H9 (cell line): ENCODE results near the gene ANP32D. TPM values are rescaled to one million over a fixed set of nuclear protein-coding genes. Genes with fewer than 3 reads are reported as not detected.
"Not testable (repeated sequence)": the region's sequence is repeated elsewhere in the genome, so short reads cannot be mapped to it uniquely, and the experiment has no call there.

Experiments used
- DNase-seq: peaks from one replicate; pipeline ENCODE4 v3.0.0-alpha.2; 2017
- H2AFZ ChIP-seq: one replicate; pipeline ENCODE4 v1.6.1; 2013; ENCODE audit warnings: mild to moderate bottlenecking, low read length, control low read depth, moderate library complexity
- H2AK5ac ChIP-seq: 2 replicates; pipeline ENCODE4 v1.6.1; 2013; ENCODE audit warnings: low read length, control low read depth, mixed read lengths; ENCODE audit not compliant: insufficient read length
- H2BK120ac ChIP-seq: one replicate; pipeline ENCODE4 v1.6.1; 2013; ENCODE audit warnings: low read depth, mild to moderate bottlenecking, low read length, control low read depth, inconsistent platforms; ENCODE audit not compliant: poor library complexity, severe bottlenecking
- H2BK12ac ChIP-seq: 2 replicates; pipeline ENCODE4 v1.6.1; 2013; ENCODE audit warnings: low read length, control low read depth, mixed read lengths, low read depth; ENCODE audit not compliant: insufficient read length
- H2BK15ac ChIP-seq: 2 replicates; pipeline ENCODE4 v1.6.1; 2013; ENCODE audit warnings: low read depth, low read length, control low read depth
- H2BK20ac ChIP-seq: one replicate; pipeline ENCODE4 v1.6.1; 2013; ENCODE audit warnings: low read depth, mild to moderate bottlenecking, low read length, control low read depth, inconsistent platforms; ENCODE audit not compliant: poor library complexity, severe bottlenecking
- H2BK5ac ChIP-seq: 2 replicates; pipeline ENCODE4 v1.6.1; 2013; ENCODE audit warnings: low read length, control low read depth, mixed read lengths; ENCODE audit not compliant: insufficient read length
- H3K14ac ChIP-seq: 2 replicates; pipeline ENCODE4 v1.6.1; 2013; ENCODE audit warnings: low read length, control low read depth; ENCODE audit not compliant: insufficient read depth
- H3K18ac ChIP-seq: 2 replicates; pipeline ENCODE4 v1.6.1; 2013; ENCODE audit warnings: low read depth, mild to moderate bottlenecking, mixed read lengths, low read length, control low read depth; ENCODE audit not compliant: insufficient read length
- H3K23ac ChIP-seq: 2 replicates; pipeline ENCODE4 v1.6.1; 2013; ENCODE audit warnings: low read length, control low read depth, mixed read lengths, low read depth; ENCODE audit not compliant: insufficient read length
- H3K23me2 ChIP-seq: 2 replicates; pipeline ENCODE4 v1.6.1; 2013; ENCODE audit warnings: low read depth, mild to moderate bottlenecking, mixed read lengths, low read length, control low read depth; ENCODE audit not compliant: insufficient read length, poor library complexity, severe bottlenecking
- H3K27ac ChIP-seq: 2 replicates; pipeline ENCODE4 v1.5.1; 2013; ENCODE audit warnings: low read length, control low read depth, mixed read lengths, low read depth; ENCODE audit not compliant: insufficient read length
- H3K27me3 ChIP-seq: 2 replicates; pipeline ENCODE4 v1.6.1; 2013; ENCODE audit warnings: low read length, control low read depth, inconsistent platforms; ENCODE audit not compliant: insufficient read depth
- H3K4ac ChIP-seq: 2 replicates; pipeline ENCODE4 v1.6.1; 2013; ENCODE audit warnings: low read depth, mild to moderate bottlenecking, control low read depth, inconsistent platforms, low read length, moderate library complexity
- H3K4me1 ChIP-seq: 2 replicates; pipeline ENCODE4 v1.6.1; 2013; ENCODE audit warnings: low read length, control low read depth, inconsistent platforms; ENCODE audit not compliant: insufficient read depth
- H3K4me2 ChIP-seq: 2 replicates; pipeline ENCODE4 v1.6.1; 2013; ENCODE audit warnings: low read length, control low read depth, mixed read lengths; ENCODE audit not compliant: insufficient read length, insufficient read depth
- H3K56ac ChIP-seq: 2 replicates; pipeline ENCODE4 v1.6.1; 2013; ENCODE audit warnings: low read depth, mild to moderate bottlenecking, mixed read lengths, low read length, control low read depth; ENCODE audit not compliant: insufficient read length
- H3K79me1 ChIP-seq: 2 replicates; pipeline ENCODE4 v1.6.1; 2013; ENCODE audit warnings: low read depth, mild to moderate bottlenecking, moderate library complexity, low read length, control low read depth, inconsistent platforms; ENCODE audit not compliant: insufficient read depth, poor library complexity, severe bottlenecking
- H3K79me2 ChIP-seq: 2 replicates; pipeline ENCODE4 v1.6.1; 2013; ENCODE audit warnings: low read length, control low read depth, inconsistent platforms; ENCODE audit not compliant: insufficient read depth
- H3K9ac ChIP-seq: 2 replicates; pipeline ENCODE4 v1.6.1; 2013; ENCODE audit warnings: low read length, control low read depth, mixed read lengths; ENCODE audit not compliant: insufficient read length; ENCODE audit errors: extremely low read depth
- H3K9me3 ChIP-seq: one replicate; pipeline ENCODE4 v1.6.1; 2013; ENCODE audit warnings: low read depth, low read length, inconsistent platforms; ENCODE audit not compliant: control insufficient read depth
- H3T11ph ChIP-seq: one replicate; pipeline ENCODE4 v1.6.1; 2013; ENCODE audit warnings: mild to moderate bottlenecking, low read length, control low read depth, inconsistent platforms
- H4K20me1 ChIP-seq: one replicate; pipeline ENCODE4 v1.6.1; 2013; ENCODE audit not compliant: control insufficient read depth, insufficient read length, insufficient read depth
- H4K5ac ChIP-seq: 2 replicates; pipeline ENCODE4 v1.6.1; 2013; ENCODE audit warnings: low read depth, mild to moderate bottlenecking, mixed read lengths, low read length, control low read depth; ENCODE audit not compliant: insufficient read length
- H4K8ac ChIP-seq: replicated peaks from 2 replicates; pipeline ENCODE4 v1.6.1; 2013; ENCODE audit warnings: low read length, control low read depth, mixed read lengths, low read depth; ENCODE audit not compliant: insufficient read length
- H4K91ac ChIP-seq: 2 replicates; pipeline ENCODE4 v1.6.1; 2013; ENCODE audit warnings: low read depth, mild to moderate bottlenecking, moderate library complexity, mixed read lengths, low read length, control low read depth; ENCODE audit not compliant: insufficient read length
- H3K27ac Mint-ChIP-seq, 3 experiments: 2 replicates in 2 of 3; 3 replicates in 1 of 3; pipeline ENCODE4 v1.8.0; 2020 to 2021; ENCODE audit warnings: mixed read lengths in 3 of 3, mild to moderate bottlenecking in 1 of 3, moderate library complexity in 1 of 3
- H3K27me3 Mint-ChIP-seq: 2 replicates; pipeline ENCODE4 v1.8.0; 2021; ENCODE audit warnings: low read depth, mild to moderate bottlenecking, moderate library complexity, mixed read lengths
- H3K36me3 Mint-ChIP-seq, 3 experiments: 2 replicates in 2 of 3; 3 replicates in 1 of 3; pipeline ENCODE4 v1.8.0; 2020 to 2021; ENCODE audit warnings: low read depth in 3 of 3, mixed read lengths in 3 of 3; ENCODE audit not compliant: insufficient read depth in 1 of 3
- H3K4me1 Mint-ChIP-seq, 2 experiments: 2 replicates each; pipeline ENCODE4 v1.8.0; 2020; ENCODE audit warnings: mixed read lengths in 2 of 2
- H3K4me3 Mint-ChIP-seq, 2 experiments: 2 replicates in 1 of 2; 3 replicates in 1 of 2; pipeline ENCODE4 v1.8.0; 2020 to 2021; ENCODE audit warnings: mild to moderate bottlenecking in 2 of 2, mixed read lengths in 2 of 2, moderate library complexity in 1 of 2
- H3K9me3 Mint-ChIP-seq, 2 experiments: 2 replicates in 1 of 2; 3 replicates in 1 of 2; pipeline ENCODE4 v1.8.0; 2020; ENCODE audit warnings: mild to moderate bottlenecking in 2 of 2, mixed read lengths in 2 of 2, moderate library complexity in 1 of 2
- CTCF ChIP-seq: fragments of 200-600 bp; sonication (generic); conservative IDR thresholded peaks from 3 replicates; pipeline ENCODE4 v1.8.0; 2021; ENCODE audit warnings: antibody characterized with exemption, mild to moderate bottlenecking
- WGBS: extraction: QIAGEN DNeasy Blood & Tissue Kit; methylation state at CpG from one replicate; pipeline ENCODE4 v1.1.7; 2013; ENCODE audit warnings: missing lambda C conversion rate, low lambda C conversion rate, mixed read lengths; ENCODE audit not compliant: insufficient read length; ENCODE audit errors: extremely low coverage; 5-methylcytosine and 5-hydroxymethylcytosine counted together
- total RNA-seq: library from RNA; stranded (reverse); gene quantifications from 2 replicates; pipeline ENCODE4 v1.2.1, GENCODE V29; 2021

Gene ANP32D
- total RNA-seq, 1 experiment from 2014 or later, result not detected

GRCh38 chr12:48424644-48425043 lies 47.7 kb upstream of the ANP32D start:
- Histone ChIP-seq H4K5ac (no peak overlapping the region), H3T11ph (no peak overlapping the region), H3K9me3 (no peaks in the 10 kb centered on the region), H3K79me2 (no peaks in the 10 kb centered on the region), H4K91ac (no peak overlapping the region), H2BK12ac (no peak overlapping the region), H2BK15ac (no peak overlapping the region), H3K23me2 (no peaks in the 10 kb centered on the region), H3K27ac (no peak overlapping the region), H3K4me2 (no peak overlapping the region), H4K8ac (no peak overlapping the region), H2BK20ac (no peak overlapping the region), H3K18ac (no peak overlapping the region), H2BK120ac (no peak overlapping the region), H3K4me1 (no peaks in the 10 kb centered on the region), H3K4ac (no peak overlapping the region), H3K27me3 (no peaks in the 10 kb centered on the region), H2AK5ac (no peak overlapping the region), H2AFZ (no peak overlapping the region), H3K79me1 (no peaks in the 10 kb centered on the region), H3K23ac (no peak overlapping the region), H3K14ac (no peak overlapping the region), H3K56ac (no peak overlapping the region), H3K9ac (no peak overlapping the region), H4K20me1 (no peaks in the 10 kb centered on the region), H2BK5ac (no peak overlapping the region)
- no CpG with 5 or more reads among the region's 1 CpG for WGBS
- Mint-ChIP-seq H3K4me3 (no peak overlapping the region), H3K36me3 (no peaks in the 10 kb centered on the region), H3K27me3 (peaks cover 67% of the 10 kb centered on the region), H3K27ac (no peak overlapping the region), H3K4me1 (peaks cover 3 to 11% of the 10 kb centered on the region in 2 experiments; a peak in 3 of 4 replicates), H3K9me3 (peaks cover 14 to 73% of the 10 kb centered on the region in 2 experiments)
- TF ChIP-seq CTCF, result no peak
- no peak for DNase-seq

GRCh38 chr12:48434016-48434415 lies 38.3 kb upstream of the ANP32D start:
- H2BK20ac ChIP-seq, H3K79me1 ChIP-seq, H2AFZ ChIP-seq, H2AK5ac ChIP-seq, H2BK12ac ChIP-seq, H3K4me1 Mint-ChIP-seq, H3K4me2 ChIP-seq, H3K4ac ChIP-seq, H2BK15ac ChIP-seq, H3K4me3 Mint-ChIP-seq, H3K18ac ChIP-seq, H4K8ac ChIP-seq, H3K36me3 Mint-ChIP-seq, H4K91ac ChIP-seq, H3K23me2 ChIP-seq, H3K9ac ChIP-seq, H3K27ac Mint-ChIP-seq, H3K27me3 ChIP-seq, H3K27ac ChIP-seq, H3K23ac ChIP-seq, H3K56ac ChIP-seq, H3K14ac ChIP-seq, H4K20me1 ChIP-seq, DNase-seq, H3K79me2 ChIP-seq, H4K5ac ChIP-seq, H3T11ph ChIP-seq, H2BK120ac ChIP-seq, H3K4me1 ChIP-seq, H2BK5ac ChIP-seq, H3K9me3 ChIP-seq: not testable (repeated sequence)
- H3K27me3 Mint-ChIP-seq, result peaks cover 25% of the 10 kb centered on the region
- peaks cover 59 to 80% of the 10 kb centered on the region in 2 experiments for H3K9me3 Mint-ChIP-seq
- no CpG with 5 or more reads among the region's 10 CpGs for WGBS
